Inferior parietal cortex (tissue), 1 donor: Measurements from ENCODE around the gene MRTFB.

Experiments used
- DNase-seq: peaks from one replicate; pipeline ENCODE4 v3.0.0-alpha.2; 2016; ENCODE audit errors: extremely low spot score

Gene MRTFB

DNA sequence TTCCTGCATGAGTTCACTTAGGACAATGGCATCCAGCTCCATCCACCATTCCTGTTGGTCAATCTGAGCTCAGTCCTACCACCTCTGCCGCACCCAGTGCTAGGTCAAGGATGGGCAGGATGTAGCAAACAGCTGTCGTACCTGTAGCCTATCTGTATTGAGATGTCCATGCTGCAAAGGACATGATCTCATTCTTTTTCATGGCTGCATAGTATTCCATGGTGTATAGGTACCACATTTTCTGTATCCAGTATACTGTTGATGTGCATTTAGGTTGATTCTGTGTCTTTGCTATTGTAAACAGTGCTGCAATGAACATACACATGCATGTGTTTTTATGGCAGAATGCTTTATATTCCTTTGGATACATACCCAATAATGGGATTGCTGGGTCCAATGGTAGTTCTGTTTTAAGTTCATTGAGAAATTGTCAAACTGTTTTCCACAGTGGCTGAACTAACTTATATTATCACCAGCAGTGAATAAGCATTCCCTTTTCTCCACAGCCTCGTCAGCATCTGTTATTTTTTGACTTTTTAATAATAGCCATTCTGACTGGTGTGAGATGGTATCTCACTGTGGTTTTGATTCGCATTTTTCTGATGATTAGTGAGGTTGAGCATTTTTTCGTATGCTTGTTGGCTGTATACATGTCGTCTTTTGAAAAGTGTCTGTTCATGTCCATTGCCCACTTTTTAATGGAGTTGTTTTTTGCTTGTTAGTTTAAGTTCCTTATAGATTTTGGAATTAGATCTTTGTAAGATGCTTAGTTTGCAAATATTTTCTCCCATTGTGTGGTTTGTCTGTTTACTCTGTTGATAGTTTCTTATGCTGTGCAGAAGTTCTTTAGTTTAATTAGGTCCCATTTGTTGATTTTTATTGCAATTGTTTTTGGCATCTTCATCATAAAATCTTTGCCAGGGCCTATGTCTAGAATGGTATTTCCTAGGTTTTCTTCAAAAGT is 7.2 kb upstream of the MRTFB start:
- DNase-seq = no peak

DNA sequence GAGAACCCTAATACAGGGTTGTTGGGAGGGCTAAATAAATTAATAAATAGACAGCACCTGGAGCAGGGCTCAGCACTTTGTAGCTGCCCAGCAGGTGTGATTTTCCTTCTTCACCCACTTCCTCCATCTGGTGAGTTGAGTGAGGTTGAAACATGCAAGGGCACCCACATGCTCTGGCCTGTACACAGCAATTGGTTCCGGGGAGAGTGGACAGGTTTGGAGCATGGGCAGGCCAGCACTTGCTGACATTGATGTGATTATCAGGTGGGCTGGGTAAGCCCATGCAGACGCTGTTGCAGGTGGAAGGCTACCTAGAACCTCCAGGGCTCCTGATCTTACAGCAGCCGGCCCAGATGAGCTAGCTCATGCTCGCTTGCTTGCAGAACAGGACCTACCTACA is 1.3 kb upstream of the MRTFB start:
- no peak for DNase-seq

DNA sequence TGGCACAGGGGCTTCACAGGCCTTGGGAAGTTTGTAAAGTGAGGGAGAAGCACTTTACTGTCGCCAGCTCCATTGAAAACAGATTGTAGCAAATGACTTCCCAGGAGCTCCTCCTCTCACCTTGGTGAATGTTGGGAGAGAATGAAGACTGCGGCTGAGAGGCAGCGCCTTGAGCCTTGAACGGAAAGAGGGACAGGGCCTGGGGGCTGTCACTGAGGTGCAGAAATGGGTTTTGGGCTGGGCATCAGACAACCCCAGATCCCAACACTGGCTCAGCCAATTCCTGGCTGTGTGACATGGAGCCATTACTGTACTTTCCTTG is 603 bp upstream of the MRTFB start:
- no peak for DNase-seq

DNA sequence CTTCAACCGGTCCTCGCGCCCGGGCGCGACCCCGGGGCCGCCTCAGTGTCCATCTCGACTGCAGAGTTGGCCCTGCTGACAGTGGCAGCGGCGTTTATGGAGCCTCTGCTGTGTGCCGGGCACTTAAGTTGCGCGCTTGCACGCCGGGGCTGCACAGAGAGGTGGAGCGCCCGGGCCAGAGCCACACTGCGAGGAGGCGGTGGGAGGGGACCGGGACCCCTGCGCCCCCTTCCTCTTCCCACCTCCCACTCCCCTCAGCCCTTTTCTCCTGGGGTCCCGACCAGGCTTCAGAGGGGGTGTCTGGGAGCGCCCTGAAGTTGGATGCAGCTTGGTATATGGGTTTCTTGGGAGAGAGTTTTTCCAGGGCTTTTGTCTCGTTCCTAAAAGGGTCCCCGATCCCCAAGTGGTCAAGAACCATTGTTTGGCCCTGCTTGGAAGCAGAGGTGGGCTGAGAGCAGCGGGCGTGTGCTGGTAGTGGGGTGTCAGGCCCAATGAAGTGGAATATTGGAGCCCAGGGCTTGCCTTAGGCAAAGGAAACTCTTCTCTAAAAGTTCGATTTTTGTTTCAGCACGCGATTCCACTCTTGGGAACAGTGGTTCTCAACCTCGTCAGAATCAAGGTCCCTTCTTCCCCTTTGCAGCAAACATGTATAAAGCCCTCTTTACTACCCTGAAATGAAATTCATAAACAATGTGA is 605 bp downstream of the MRTFB start:
- DNase-seq = no peak

DNA sequence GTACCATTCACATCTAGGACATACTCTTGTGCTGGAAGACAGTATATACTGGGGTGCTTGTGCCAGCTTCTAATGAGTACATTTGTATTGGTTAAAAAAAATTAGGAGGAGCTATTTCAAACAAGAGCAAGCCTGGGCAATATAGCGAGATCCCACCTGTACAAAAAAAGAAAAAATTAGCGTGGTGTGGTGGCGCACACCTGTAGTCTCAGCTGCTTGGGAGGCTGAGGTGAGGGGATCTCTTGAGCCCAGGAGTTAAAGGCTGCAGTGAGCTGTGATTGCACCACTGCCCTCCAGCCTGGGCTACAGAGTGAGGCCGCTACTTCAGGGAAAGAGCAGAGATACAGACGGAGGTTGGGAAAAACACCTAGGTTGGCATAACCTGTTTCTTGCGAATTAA is 1.2 kb downstream of the MRTFB start:
- DNase-seq = no peak

DNA sequence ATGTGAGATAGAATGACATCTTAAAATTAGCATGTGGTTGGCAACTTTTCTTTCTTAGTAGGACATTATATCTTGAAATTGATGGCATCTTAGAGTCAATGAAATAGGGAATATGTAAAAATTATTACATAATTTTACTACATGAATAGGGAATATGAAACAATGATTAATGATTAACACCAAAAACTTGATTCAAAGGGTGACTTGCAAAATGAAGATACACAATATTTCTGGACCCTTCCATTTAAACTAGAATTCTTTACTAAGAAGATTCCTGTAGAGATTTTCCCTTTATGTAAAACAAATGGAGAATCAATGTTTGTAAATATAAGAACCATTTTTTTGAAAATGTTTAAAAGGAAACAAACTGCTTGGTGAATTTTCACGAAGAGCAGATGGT is 3.4 kb downstream of the MRTFB start:
- no peak for DNase-seq

DNA sequence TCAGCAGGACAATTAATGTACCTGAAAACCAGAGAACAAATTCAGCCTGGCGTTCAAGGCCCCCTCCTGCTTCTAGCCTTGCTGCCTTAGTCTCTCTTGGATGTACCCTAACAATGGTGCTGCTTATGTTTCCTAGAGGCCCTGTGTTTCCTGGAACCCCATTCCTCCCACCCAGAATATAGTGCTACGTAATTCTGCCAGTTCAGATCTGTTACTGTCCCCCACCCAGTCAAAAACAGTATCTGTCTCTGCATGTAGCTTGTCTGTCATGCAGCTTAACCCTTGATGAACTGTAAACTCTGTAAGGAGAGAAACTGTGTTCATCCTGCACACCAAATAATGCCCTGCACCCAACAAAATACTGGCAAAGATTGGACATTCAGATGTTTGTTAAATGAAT is 6.8 kb downstream of the MRTFB start:
- no peak for DNase-seq

DNA sequence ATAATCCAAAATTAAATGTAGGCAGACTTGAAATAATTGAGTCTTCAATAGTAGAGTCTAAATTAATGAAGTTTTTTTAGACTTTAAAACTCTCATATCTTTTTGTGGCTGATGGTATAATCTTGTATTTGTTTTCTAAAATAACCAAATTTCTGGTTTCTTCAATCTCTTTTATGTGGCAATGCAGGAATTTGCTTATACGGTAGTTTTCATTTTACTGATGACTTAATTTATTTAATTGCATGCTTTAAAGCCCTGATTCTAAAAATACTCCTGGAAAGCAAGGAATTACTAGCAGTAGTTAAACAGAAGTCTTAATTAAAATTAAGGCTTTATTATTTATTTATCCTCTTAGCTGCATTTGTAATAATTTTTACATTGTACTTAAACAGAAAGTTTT is 15.4 kb downstream of the MRTFB start:
- no peak for DNase-seq

DNA sequence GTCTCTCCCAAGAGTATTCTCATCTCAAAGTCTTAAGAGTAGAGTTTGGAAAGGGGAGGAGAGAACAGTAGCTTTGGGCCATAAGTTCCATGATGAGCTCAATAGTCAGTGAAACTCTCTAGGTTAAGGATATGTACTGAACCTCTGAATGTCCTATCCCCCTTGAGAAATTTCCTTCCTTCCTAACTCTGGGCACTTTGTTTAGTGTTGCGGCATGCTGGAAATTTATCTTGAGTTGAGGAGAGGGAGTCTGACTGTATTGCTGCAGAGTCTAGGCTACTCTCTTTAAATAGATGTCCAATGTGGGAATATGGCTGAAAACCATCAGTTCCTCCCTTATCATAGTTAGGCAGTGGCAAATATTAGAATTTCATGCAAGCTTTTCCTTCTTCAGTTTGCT is 16.1 kb downstream of the MRTFB start:
- no peak for DNase-seq

DNA sequence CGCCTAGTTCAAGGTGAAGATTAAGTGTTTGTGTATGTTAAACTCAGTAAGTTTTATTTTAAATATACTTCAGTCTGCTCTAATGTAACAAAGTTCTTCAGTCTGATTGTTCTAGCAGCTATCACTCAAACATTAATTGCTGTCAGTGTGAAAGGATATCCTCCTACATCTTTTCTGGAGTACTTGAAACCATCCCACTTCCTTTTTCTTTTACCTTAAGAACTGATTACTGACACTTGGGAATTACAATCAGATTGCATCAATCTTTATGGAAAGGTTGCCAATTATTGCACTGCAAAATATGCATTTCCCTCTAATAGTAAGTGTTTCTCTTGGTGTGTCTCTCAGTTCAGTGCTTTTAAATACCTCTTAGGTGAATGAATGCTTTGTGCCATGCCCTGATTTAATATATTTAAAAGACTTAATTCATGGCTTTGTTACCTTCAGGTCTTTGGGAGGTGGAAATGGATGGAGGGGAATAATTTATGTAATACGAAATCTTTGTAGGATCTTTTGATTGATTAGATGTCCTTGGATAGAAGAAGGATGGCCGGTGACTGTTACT is 16.6 kb downstream of the MRTFB start:
- DNase-seq = no peak

DNA sequence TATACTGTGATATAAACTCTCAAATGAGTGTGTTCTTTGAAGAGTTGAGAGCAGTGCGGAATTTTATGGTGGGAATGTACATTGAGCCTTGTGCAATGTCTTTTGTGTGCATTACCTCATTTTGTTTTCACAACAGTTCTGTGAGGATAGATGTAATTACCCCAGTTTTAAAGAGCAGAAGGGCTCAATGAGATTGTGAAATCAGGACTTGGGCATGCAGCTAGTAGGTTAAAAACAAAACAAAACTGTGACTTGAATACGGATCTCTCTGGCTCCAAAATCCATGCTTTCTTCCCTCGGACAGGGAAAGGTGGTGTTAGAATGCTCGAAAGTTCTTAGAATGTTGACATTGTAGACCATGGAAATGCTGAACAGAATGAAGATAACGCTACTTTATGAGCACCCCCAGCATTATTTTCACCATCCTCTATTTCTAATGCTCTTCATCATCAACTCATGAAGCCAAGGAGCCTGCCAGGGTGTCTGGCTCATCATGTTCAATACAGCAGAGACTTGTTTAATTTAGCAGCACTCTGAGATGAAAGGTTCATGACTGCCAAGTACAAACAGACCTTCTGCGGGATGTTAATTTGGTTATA is 17.1 kb downstream of the MRTFB start:
- peak; percentile 44 for DNase-seq

DNA sequence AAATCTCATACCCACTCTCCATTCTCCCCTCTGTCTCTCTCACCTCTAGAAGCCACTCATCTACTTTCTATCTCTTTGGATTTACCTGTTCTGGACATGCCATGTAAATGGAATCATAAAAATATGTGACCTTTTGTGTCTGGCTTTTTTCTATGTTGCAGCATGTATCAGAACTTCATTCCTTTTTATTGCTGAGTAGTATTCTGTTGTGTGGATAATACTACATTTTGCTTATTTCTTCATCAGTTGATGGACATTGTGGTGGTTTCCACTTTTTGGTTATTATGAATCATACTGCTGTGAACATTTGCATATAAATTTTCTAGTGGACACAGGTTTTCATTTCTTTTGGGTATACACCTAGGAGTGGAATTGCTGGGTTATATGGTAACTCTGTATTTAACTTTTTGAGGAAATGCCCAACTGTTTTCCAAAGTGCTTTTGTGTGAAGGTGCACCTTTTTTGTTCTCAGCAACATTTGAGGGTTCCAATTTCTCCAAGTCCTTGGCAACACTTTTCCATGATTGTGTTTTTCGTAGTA is 18.2 kb downstream of the MRTFB start:
- no peak for DNase-seq

DNA sequence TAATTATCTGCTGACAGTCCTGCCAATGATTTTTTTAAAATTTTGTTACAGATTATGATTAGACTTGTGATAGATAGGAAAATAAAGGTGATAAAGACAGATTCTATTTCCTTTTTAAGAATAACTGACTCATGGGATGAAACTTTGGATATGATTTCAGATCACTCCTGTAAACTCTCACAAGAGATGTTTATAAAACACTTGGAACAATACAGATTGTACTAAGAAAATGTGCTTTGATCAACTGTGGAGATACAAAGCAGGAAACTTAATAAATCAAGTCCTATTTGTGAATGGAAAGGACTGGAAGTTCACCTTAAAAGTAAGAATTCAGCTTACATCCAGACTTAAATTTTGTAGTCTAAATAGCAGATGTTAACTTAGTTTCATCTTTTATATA is 21.4 kb downstream of the MRTFB start:
- DNase-seq = no peak

DNA sequence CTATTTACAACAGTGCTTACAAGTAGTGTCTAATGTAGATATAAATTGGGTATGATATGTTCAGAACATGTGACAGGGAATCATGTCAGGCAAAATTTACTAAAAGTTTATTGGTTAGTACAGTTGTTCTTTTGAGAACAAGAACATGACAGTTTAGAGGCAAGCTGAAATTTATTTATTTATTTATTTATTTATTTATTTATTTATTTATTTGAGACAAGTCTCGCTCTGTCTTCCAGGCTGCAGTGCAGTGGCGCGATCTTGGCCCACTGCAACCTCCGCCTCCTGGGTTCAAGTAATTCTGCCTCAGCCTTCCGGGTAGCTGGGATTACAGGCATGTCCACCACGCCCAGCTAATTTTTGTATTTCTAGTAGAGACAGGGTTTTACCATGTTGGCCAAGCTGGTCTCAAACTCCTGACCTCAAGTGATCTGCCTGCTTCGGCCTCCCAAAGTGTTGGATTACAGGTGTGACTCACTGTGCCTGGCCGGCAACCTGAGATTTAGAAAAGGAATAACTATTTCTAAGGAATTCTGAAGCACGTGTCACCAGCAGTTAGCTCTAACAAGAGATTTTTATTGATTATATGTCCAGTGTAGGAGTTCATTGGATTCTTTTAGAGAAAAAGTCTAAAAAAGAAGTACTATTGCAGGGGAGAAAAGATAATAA is 24.9 kb downstream of the MRTFB start:
- DNase-seq = no peak

DNA sequence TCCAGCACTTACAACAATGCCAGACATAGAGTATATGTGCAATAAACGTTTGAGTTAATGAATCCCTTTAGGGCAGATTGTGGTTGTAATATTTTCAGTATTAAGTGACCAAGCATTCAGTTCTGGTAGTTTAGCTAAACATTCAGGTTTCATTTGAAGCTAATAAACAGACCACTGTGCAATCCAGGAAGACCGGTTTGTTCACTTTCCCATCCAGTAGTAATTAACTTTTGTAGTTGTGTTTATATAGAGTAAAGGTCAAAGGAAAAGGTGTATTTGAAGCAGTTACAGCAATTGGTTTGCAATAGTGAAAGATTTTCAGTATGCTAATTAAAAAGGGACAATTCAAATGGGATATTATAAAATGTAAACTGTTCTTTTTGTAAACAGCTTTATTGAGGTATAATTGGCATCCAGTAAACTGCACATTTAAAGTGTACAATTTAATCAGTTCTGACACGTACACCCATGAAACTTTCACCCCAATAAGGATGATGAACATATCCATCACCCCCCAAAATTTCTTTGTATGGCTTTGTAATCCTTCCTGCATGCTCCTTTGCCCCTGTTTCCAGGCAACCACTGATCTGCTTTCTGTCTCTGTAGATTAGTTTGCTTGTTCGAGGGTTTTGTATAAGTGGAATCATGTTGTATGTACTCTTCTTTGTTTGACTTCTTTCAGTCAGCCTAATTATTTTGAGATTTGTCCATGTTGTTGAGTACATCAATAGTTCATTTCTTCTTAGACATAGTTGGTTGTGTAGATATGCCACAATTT is 26.3 kb downstream of the MRTFB start:
- DNase-seq = no peak

DNA sequence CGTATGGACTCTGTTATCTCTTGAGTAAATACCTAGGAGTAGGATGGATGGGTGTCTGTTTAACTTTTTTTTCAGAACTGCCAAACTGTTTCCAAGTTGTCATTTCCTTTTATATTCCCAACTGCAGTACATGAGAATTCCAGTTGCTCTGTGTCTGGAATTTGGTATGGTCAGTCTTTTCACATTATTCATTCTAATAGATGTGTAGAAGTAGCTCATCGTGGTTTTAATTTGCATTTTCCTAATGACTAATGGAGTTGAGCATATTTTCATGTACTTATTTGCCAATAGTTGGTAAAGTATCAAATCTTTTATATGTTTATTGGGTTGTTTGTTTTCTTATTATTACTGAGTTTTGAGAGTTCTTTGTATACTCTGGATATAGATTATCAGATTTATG is 27.0 kb downstream of the MRTFB start:
- no peak for DNase-seq

DNA sequence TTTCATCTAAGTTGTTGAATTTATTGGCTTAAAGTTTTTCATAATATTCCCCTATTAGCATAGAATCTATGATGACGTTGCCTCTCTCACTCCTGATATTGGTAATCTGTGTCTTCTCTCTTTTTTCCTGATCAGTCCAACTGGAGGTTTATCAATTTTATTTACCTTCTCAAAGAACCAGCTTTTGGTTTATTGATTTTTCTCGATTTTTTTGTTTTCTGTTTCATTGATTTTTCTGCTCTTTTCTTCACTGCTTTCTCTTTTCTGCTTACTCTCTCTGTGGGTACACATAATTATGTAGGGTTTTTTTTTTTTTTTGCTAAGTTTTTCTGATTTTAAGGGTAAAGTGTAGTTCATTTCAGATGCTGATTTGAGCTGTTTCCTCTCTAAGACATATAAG is 29.7 kb downstream of the MRTFB start:
- no peak for DNase-seq

DNA sequence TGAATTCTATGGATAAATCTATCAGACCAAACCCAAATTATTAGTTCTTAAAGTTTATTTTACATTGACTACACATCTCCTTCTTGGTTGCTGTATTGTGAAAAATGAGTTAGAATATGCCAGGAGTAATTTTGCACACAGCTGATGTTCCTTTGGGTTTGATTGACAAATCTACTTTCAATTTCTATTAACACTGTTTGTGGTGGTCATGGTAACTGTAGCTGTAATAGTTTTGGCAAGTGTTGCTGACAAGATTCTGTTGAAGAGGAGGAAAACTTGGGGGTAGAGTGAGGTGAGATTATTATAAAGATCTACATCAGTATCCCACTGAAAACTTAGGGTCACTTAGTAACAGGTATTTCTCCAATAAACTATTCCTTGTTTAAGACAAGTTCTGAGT is 30.3 kb downstream of the MRTFB start:
- DNase-seq = no peak

DNA sequence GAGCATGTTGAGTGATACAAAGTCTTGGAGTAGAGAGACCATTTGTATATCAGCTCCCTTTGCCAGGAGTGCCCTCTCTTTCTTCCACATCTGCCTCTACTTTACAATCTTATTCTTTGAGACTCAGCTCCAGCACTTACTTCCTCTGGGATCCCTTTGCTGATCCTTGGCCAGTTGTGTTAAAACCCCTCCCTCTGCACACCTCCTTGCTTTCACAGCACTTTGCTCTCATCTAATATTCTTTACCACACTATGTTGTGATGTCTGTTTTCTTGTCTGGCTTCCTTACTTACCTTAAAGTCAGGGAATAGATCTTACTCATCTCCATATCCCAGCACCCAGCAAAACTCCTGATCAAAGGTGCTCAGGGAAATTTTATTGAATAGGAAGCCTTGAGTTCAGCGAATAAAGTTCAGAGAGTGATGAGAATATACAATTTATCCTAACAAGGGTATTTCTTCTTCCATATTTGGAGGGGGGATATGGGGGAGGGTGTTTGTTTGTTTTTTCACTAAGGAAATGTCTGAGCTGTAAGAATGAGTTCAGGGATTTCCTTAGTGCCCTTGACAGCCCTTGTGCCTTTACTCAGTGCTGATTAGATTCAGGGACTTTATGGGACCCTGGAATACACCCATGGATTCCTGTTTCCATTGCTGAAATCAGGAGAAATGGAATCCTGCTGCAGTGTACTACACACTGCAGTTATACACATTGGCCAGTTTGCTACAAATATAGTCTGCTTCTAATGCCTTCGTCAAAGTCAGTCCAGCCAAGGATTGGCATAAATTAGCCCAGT is 32.0 kb downstream of the MRTFB start:
- DNase-seq = no peak

DNA sequence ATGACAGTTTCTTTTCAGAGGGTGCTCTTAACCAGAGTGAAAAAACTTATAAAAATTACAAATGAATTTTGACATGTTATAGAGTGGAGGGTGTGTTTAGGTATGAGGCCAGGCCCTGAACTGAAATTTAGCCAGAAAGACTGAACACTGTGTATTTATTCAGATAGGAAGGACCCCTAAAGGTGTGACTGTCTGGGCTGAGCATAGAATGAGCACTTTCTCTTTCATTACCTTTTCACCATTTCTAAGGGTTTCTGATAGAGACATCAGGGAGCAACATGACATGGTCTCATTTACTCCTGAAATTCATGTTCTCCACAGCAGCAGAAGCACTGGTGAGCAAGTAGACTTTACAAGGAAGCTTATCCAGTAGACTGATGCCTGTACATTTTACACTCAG is 32.9 kb downstream of the MRTFB start:
- no peak for DNase-seq
